Left forelimb (tissue), 1 donor: Measurements from ENCODE around the gene ZNF738.

ENCODE experiments used
- DNase-seq: peaks from one replicate; pipeline ENCODE4 v3.0.0-alpha.2; 2018; ENCODE audit warnings: low spot score

Gene ZNF738

DNA sequence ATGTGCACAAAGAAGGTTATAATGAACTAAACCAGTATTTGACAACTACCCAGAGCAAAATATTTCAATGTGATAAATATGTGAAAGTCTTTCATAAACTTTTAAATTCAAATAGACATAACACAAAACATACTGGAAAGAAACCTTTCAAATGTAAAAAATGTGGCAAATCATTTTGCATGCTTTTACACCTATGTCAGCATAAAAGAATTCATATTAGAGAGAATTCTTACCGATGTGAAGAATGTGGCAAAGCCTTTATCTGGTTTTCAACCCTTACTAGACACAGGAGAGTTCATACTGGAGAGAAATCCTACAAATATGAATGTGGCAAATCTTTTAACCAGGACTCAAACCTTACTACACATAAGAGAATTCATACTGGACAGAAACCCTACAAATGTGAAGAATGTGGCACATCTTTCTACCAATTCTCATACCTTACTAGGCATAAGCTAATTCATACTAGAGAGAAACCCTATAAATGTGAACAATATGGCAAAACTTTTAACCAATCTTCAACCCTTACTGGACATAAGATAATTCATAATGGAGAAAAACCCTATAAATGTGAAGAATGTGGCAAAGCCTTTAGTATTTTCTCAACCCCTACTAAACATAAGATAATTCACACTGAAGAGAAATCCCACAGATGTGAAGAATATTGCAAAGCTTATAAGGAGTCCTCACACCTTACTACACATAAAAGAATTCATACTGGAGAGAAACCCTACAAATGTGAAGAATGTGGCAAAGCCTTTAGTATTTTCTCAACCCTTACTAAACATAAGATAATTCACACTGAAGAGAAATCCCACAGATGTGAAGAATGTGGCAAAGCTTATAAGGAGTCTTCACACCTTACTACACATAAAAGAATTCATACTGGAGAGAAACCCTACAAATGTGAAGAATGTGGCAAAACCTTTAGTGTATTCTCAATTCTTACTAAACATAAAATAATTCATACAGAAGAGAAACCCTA, 64.5 kb downstream of the ZNF738 start:
- DNase-seq, result no peak
